ENCODE measurements around the gene TUBGCP2. TPM values are rescaled to one million over a fixed set of nuclear protein-coding genes. Genes with fewer than 3 reads are reported as not detected.

The TUBGCP2 gene
- total RNA-seq, 1 experiment from 2014 or later = 35.4 TPM

- Histone ChIP-seq H3K4me3 (replicated peaks in 1 of 2; ENCODE audit: low read depth in 1 of 2, low read length in 2 of 2) (no peak overlapping the region), H3K9me3 (ENCODE audit: control insufficient read depth in 1 of 2, insufficient read depth in 1 of 2, low read depth in 1 of 2, low read length in 2 of 2) (no peaks in the 10 kb centered on the region), H3K9me2 (ENCODE audit: insufficient read depth) (no peaks in the 10 kb centered on the region), H3K4me2 (ENCODE audit: low read length) (no peak overlapping the region), H4K20me1 (ENCODE audit: insufficient read depth) (no peaks in the 10 kb centered on the region), H3K27ac (ENCODE audit: low read depth, low read length) (no peak overlapping the region), H3K9ac (ENCODE audit: low read length) (no peak overlapping the region), H3K79me2 (ENCODE audit: insufficient read depth, low read length) (no peaks in the 10 kb centered on the region), H3K36me3 (ENCODE audit: control insufficient read depth in 1 of 2, insufficient read depth in 2 of 2, low read length in 2 of 2) (no peaks in the 10 kb centered on the region), H3K27me3 (ENCODE audit: insufficient read depth, low read length) (no peaks in the 10 kb centered on the region), H2AFZ (ENCODE audit: low read depth, low read length, poor library complexity, severe bottlenecking) (no peak overlapping the region), H3K4me1 (ENCODE audit: control insufficient read depth in 1 of 2, insufficient read depth in 2 of 2, low read length in 2 of 2) (peaks cover 3 to 20% of the 10 kb centered on the region in 2 experiments)
- POLR2A ChIA-PET = no interaction called here
- RAD21 ChIA-PET (ENCODE audit: low non-redundant PET in 1 of 2, low total read pairs in 2 of 2, uncharacterized antibody in 2 of 2, unreplicated experiment in 2 of 2) = no interaction called here
- no peak for DNase-seq (ENCODE audit: low read depth, low spot score)
- TF ChIP-seq ATF3 (IDR thresholded peaks at IDR 0.05) (no peak), EZH2phosphoT487 (IDR thresholded peaks at IDR 0.05; ENCODE audit: borderline replicate concordance) (no peak), EGR1 (IDR thresholded peaks at IDR 0.05; ENCODE audit: low read depth) (no peak), POLR2A (IDR thresholded peaks at IDR 0.05; ENCODE audit: borderline replicate concordance, extremely low read depth, insufficient read depth, insufficient read length) (no peak), JUND (IDR thresholded peaks at IDR 0.05) (no peak), ZFX (IDR thresholded peaks at IDR 0.05) (no peak), ZNF274 (IDR thresholded peaks at IDR 0.05; ENCODE audit: low read depth, low read length) (no peak), FOSL1 (IDR thresholded peaks at IDR 0.05; ENCODE audit: low read depth) (no peak), CBX3 (IDR thresholded peaks at IDR 0.05; ENCODE audit: low read depth) (no peak), SRF (IDR thresholded peaks at IDR 0.05; ENCODE audit: low read depth) (no peak), TCF7L2 (IDR thresholded peaks at IDR 0.05; ENCODE audit: borderline replicate concordance, extremely low read depth, insufficient read depth, insufficient read length) (no peak), RAD21 (IDR thresholded peaks at IDR 0.05; ENCODE audit: low read depth) (no peak), REST (IDR thresholded peaks at IDR 0.05; ENCODE audit: low read depth) (no peak), MAX (IDR thresholded peaks at IDR 0.05) (no peak), EZH2 (IDR thresholded peaks at IDR 0.05) (no peak), ZBTB33 (IDR thresholded peaks at IDR 0.05; ENCODE audit: extremely low read depth, insufficient replicate concordance, low read length) (no peak), SP1 (IDR thresholded peaks at IDR 0.05; ENCODE audit: low read depth) (no peak), SIN3A (IDR thresholded peaks at IDR 0.05; ENCODE audit: low read depth) (no peak)
- BruUV-seq (replicated peaks) = no TSS peak
- no peak for ATAC-seq
- intact Hi-C loops (cut with micrococcal nuclease) = no loop called here
- CTCF ChIA-PET = interaction anchor here (2.3 kb wide), 1 partner anchor 10 kb away, joined by 6 read pairs; no protein-coding TSS in a partner anchor
Observed at GRCh38 chr10:133327651-133328357, 19.1 kb upstream of the TUBGCP2 start.
